GM23248 (cell line): ENCODE results near the gene EIF5.

Source experiments
- EZH2 ChIP-seq: fragments of 200-600 bp; sonication (generic); IDR thresholded peaks from 2 replicates; pipeline ENCODE4 v1.6.1; 2018; ENCODE audit warnings: antibody characterized with exemption, mild to moderate bottlenecking; ENCODE audit not compliant: insufficient read depth, poor library complexity, severe bottlenecking
- EZH2phosphoT487 ChIP-seq: fragments of 200-600 bp; sonication (generic); IDR thresholded peaks from 2 replicates; pipeline ENCODE4 v1.6.1; 2018; ENCODE audit warnings: antibody characterized with exemption, moderate library complexity, mild to moderate bottlenecking, low read depth; ENCODE audit not compliant: insufficient read depth

GRCh38 chr14:103370087-103370486, 36.0 kb downstream of the EIF5 start:
- no peak for TF ChIP-seq EZH2phosphoT487
- TF ChIP-seq EZH2 = no peak
